ENCODE measurements around the gene RBX1. TPM values are rescaled to one million over a fixed set of nuclear protein-coding genes. Genes with fewer than 3 reads are reported as not detected.
A peak's percentile ranks its signal among the peaks of the same experiment; 100 is the strongest.

RBX1 gene
- total and polyA plus RNA-seq, 2 of the 8 experiments (the other 6 are each of a cell fraction or from before 2014, with no cell fraction given), result 76.5 to 119 TPM

DNA sequence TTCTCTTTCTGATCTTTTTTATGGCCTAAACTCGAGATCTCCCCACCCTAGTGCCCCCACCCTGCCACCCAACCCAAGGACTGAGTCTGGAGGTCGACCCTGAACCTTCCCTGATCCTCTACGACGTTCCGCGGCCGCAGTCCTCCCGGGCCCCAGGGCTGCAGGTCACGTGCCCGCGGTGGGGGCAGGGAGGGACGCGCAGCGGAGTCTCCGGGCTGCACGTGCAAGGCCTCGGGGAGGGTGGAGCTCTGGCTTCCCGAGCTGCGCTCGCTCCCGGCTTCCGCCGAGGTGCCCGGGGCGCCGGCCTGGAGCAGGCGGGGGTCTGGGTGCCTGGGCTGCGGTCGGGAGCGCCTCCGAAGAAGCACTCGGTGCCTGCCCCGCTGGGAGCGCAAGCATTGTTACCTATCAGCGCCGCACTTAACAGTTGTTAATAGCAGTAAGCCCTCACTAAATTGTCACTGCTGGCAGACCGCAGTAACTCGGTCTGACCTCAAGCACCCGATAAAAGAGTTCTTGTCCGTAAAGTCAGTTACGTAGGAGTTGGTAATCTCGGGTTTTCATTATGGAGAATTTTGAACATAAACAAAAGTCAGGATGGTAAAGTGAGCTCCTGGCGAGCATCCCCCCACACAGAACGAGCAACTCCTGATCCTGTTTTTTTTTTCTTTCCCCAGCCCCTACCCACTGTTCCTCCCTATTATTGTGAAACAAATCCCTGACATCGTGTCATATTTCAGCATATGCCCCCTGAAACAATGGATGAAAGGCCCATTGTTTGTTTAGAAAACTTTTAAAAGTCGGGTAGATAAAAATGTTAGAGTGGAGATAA lies 71.5 kb downstream of the RBX1 start (continued):
- TF ChIP-seq SIN3A (conservative IDR thresholded peaks at IDR 0.05 in 1 of 2, IDR thresholded peaks at IDR 0.05 in 1 of 2; ENCODE audit: low read depth in 1 of 2, low read length in 2 of 2), result peak in 1 of 2 experiments; percentile 32; a peak in 1 of 4 replicates
- peak; percentile 21; the same call in 1 of the 2 replicates for TF ChIP-seq YY1 (IDR thresholded peaks at IDR 0.05; ENCODE audit: low read depth, low read length)
- no peak for TF ChIP-seq CHD1 (IDR thresholded peaks at IDR 0.05; ENCODE audit: low read depth, low read length)
- TF ChIP-seq TCF12 (IDR thresholded peaks at IDR 0.05; ENCODE audit: low read depth, low read length), result peak; percentile 83
- no peak for TF ChIP-seq SRF (IDR thresholded peaks at IDR 0.05; ENCODE audit: low read depth, low read length)
- TF ChIP-seq TAF7 (optimal IDR thresholded peaks at IDR 0.05; ENCODE audit: borderline replicate concordance, low read depth, low read length), result peak; percentile 62
- TF ChIP-seq, protein P1, sequence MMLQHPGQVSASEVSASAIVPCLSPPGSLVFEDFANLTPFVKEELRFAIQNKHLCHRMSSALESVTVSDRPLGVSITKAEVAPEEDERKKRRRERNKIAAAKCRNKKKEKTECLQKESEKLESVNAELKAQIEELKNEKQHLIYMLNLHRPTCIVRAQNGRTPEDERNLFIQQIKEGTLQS (IDR thresholded peaks at IDR 0.05; ENCODE audit: insufficient read depth, low read depth, low read length), result peak; percentile 71
- no peak for TF ChIP-seq NRF1 (IDR thresholded peaks at IDR 0.05; ENCODE audit: low read depth, low read length)
- 0 out of 2 replicates have a peak, but pooled peaks have one; percentile 2 for TF ChIP-seq ATF2 (IDR thresholded peaks at IDR 0.05; ENCODE audit: low read length)
- TF ChIP-seq TAF1 (IDR thresholded peaks at IDR 0.05; ENCODE audit: low read depth, low read length), result peak; percentile 79
- no peak; the same call in none of the 2 replicates for TF ChIP-seq PHF8 (conservative IDR thresholded peaks at IDR 0.05; ENCODE audit: low read depth, low read length)
- no peak for TF ChIP-seq HDAC2 (IDR thresholded peaks at IDR 0.05; ENCODE audit: borderline replicate concordance in 1 of 2, low read depth in 2 of 2, low read length in 2 of 2)
- TF ChIP-seq POU5F1 (IDR thresholded peaks at IDR 0.05; ENCODE audit: low read depth, low read length), result no peak
- TF ChIP-seq BCL11A (IDR thresholded peaks at IDR 0.05; ENCODE audit: low read depth in 2 of 2, low read length in 2 of 2), result no peak
- TF ChIP-seq RAD21 (IDR thresholded peaks at IDR 0.05 in 1 of 2, conservative IDR thresholded peaks at IDR 0.05 in 1 of 2; ENCODE audit: low read depth in 2 of 2, low read length in 2 of 2), result 0 out of 4 replicates have a peak, but pooled peaks of 1 of the 2 experiments have one; percentile 1
- TF ChIP-seq E2F6 (IDR thresholded peaks at IDR 0.05), result peak; percentile 90
- TF ChIP-seq POLR2A (IDR thresholded peaks at IDR 0.05; ENCODE audit: control extremely low read depth in 1 of 2, low read depth in 2 of 2, low read length in 2 of 2), result peak; percentile 79 to 81
- peak; percentile 12 for TF ChIP-seq KDM4A (IDR thresholded peaks at IDR 0.05; ENCODE audit: low read depth, low read length, severe bottlenecking)
- TF ChIP-seq SP1 (IDR thresholded peaks at IDR 0.05; ENCODE audit: low read depth, low read length), result 0 out of 2 replicates have a peak, but pooled peaks have one; percentile 42
